ENCODE results near the gene AHCYL1.

- no peak for TF ChIP-seq POLR2A (IDR thresholded peaks at IDR 0.05; ENCODE audit: extremely low read depth, insufficient read length)
- TF ChIP-seq, protein P1, sequence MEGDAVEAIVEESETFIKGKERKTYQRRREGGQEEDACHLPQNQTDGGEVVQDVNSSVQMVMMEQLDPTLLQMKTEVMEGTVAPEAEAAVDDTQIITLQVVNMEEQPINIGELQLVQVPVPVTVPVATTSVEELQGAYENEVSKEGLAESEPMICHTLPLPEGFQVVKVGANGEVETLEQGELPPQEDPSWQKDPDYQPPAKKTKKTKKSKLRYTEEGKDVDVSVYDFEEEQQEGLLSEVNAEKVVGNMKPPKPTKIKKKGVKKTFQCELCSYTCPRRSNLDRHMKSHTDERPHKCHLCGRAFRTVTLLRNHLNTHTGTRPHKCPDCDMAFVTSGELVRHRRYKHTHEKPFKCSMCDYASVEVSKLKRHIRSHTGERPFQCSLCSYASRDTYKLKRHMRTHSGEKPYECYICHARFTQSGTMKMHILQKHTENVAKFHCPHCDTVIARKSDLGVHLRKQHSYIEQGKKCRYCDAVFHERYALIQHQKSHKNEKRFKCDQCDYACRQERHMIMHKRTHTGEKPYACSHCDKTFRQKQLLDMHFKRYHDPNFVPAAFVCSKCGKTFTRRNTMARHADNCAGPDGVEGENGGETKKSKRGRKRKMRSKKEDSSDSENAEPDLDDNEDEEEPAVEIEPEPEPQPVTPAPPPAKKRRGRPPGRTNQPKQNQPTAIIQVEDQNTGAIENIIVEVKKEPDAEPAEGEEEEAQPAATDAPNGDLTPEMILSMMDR (IDR thresholded peaks at IDR 0.05; ENCODE audit: low read depth, low read length), result no peak
- TF ChIP-seq, protein P2, sequence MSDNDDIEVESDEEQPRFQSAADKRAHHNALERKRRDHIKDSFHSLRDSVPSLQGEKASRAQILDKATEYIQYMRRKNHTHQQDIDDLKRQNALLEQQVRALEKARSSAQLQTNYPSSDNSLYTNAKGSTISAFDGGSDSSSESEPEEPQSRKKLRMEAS (IDR thresholded peaks at IDR 0.05; ENCODE audit: low read depth, low read length), result no peak
- TF ChIP-seq MYC (IDR thresholded peaks at IDR 0.05; ENCODE audit: low read depth, low read length), result no peak
Measured at GRCh38 chr1:110007046-110007830, 22.7 kb downstream of the AHCYL1 start.
